Measurements from ENCODE around the gene CMIP.

Gene CMIP

GRCh38 chr16:81499576-81500380 lies 55.2 kb downstream of the CMIP start:
- Histone ChIP-seq H3K27me3 (ENCODE audit: control insufficient read depth, insufficient read depth, low read length) (no peaks in the 10 kb centered on the region), H3K9ac (no peak overlapping the region), H3K4me3 (ENCODE audit: low read depth, low read length) (no peak overlapping the region), H3K27ac (no peak overlapping the region), H2AFZ (no peak overlapping the region), H3K4me2 (ENCODE audit: low read length) (no peak overlapping the region), H3K36me3 (ENCODE audit: control insufficient read depth, insufficient read depth, low read length) (no peaks in the 10 kb centered on the region), H3K9me3 (ENCODE audit: control insufficient read depth, low read length) (no peaks in the 10 kb centered on the region), H3K4me1 (no peaks in the 10 kb centered on the region), H3K79me2 (peaks cover 20% of the 10 kb centered on the region)
- TF ChIP-seq CTCF (IDR thresholded peaks at IDR 0.05), result no peak

- no peak overlapping the region for H2AFZ ChIP-seq
- H3K36me3 ChIP-seq (ENCODE audit: control insufficient read depth, insufficient read depth, low read length), result no peaks in the 10 kb centered on the region
- H3K9me3 ChIP-seq (ENCODE audit: control insufficient read depth, low read length), result no peaks in the 10 kb centered on the region
- H3K4me2 ChIP-seq (ENCODE audit: low read length), result no peak overlapping the region
- no peak overlapping the region for H3K9ac ChIP-seq
- H3K4me3 ChIP-seq (ENCODE audit: low read depth, low read length), result no peak overlapping the region
- no peaks in the 10 kb centered on the region for H3K27me3 ChIP-seq (ENCODE audit: control insufficient read depth, insufficient read depth, low read length)
- H3K27ac ChIP-seq, result peak overlapping the region; percentile 16
- H3K79me2 ChIP-seq, result peaks cover 20% of the 10 kb centered on the region
- no peaks in the 10 kb centered on the region for H3K4me1 ChIP-seq
- no peak for TF ChIP-seq CTCF (IDR thresholded peaks at IDR 0.05)
Observed at GRCh38 chr16:81500833-81501521, 56.4 kb downstream of the CMIP start.

GRCh38 chr16:81502396-81503070 lies 57.9 kb downstream of the CMIP start:
- H3K27me3 ChIP-seq (ENCODE audit: control insufficient read depth, insufficient read depth, low read length), result no peaks in the 10 kb centered on the region
- no peak overlapping the region for H3K27ac ChIP-seq
- no peaks in the 10 kb centered on the region for H3K36me3 ChIP-seq (ENCODE audit: control insufficient read depth, insufficient read depth, low read length)
- no peak overlapping the region for H2AFZ ChIP-seq
- no peak for TF ChIP-seq CTCF (IDR thresholded peaks at IDR 0.05)
- no peak overlapping the region for H3K4me3 ChIP-seq (ENCODE audit: low read depth, low read length)
- H3K4me1 ChIP-seq, result no peaks in the 10 kb centered on the region
- peaks cover 21% of the 10 kb centered on the region for H3K79me2 ChIP-seq
- H3K9ac ChIP-seq, result no peak overlapping the region
- H3K4me2 ChIP-seq (ENCODE audit: low read length), result no peak overlapping the region
- H3K9me3 ChIP-seq (ENCODE audit: control insufficient read depth, low read length), result no peaks in the 10 kb centered on the region

GRCh38 chr16:81505011-81505661 lies 60.5 kb downstream of the CMIP start:
- Histone ChIP-seq H2AFZ (no peak overlapping the region), H3K79me2 (peaks cover 23% of the 10 kb centered on the region), H3K4me1 (no peaks in the 10 kb centered on the region), H3K4me2 (ENCODE audit: low read length) (no peak overlapping the region), H3K36me3 (ENCODE audit: control insufficient read depth, insufficient read depth, low read length) (no peaks in the 10 kb centered on the region), H3K27me3 (ENCODE audit: control insufficient read depth, insufficient read depth, low read length) (no peaks in the 10 kb centered on the region), H3K27ac (no peak overlapping the region), H3K9me3 (ENCODE audit: control insufficient read depth, low read length) (no peaks in the 10 kb centered on the region), H3K4me3 (ENCODE audit: low read depth, low read length) (no peak overlapping the region), H3K9ac (no peak overlapping the region)
- no peak for TF ChIP-seq CTCF (IDR thresholded peaks at IDR 0.05)

All from parathyroid adenoma (tissue), 2 donors.